GM12878 (cell line): ENCODE data around the gene RERE. TPM values are rescaled to one million over a fixed set of nuclear protein-coding genes. Genes with fewer than 3 reads are reported as not detected.

ENCODE experiments used
- ATAC-seq: fragments of 200-7000 bp; cut with Tn5 transposase; 3 replicates; pipeline ENCODE4 v1.9.1; 2020; ENCODE audit warnings: mild to moderate bottlenecking, moderate library complexity
- BruUV-seq: library from RNA; stranded (reverse); fragments of 400-500 nt; replicated peaks from 2 replicates; lab custom pipeline; 2021; lab: Mats Ljungman, UMichigan
- CTCF ChIA-PET: fragments of 300-600 bp; sonication (Branson Sonifier 250); formaldehyde crosslinking; extraction: SDS; loops from one replicate; lab custom pipeline; 2021; ENCODE audit warnings: inconsistent platforms; lab: Yijun Ruan, JAX
- POLR2A ChIA-PET: fragments of 350-600 bp; formaldehyde crosslinking; extraction: SDS; loops from one replicate; lab custom pipeline; 2021; ENCODE audit warnings: inconsistent platforms; lab: Charles Lee
- RAD21 ChIA-PET: fragments of 300-600 bp; sonication (Branson Sonifier 250); formaldehyde crosslinking; loops from one replicate; lab custom pipeline; 2023; ENCODE audit warnings: antibody characterized with exemption; ENCODE audit not compliant: unreplicated experiment; lab: Charles Lee
- SMC1A ChIA-PET: fragments of 300-600 bp; sonication (Branson Sonifier 250); formaldehyde crosslinking; loops from one replicate; lab custom pipeline; 2023; ENCODE audit not compliant: unreplicated experiment, uncharacterized antibody; lab: Charles Lee
- DNase-seq: peaks from one replicate; pipeline ENCODE4 v3.0.0-alpha.2; 2011; ENCODE audit warnings: low read depth, low spot score
- FAIRE-seq: peaks from 3 replicates; lab custom pipeline; 2011; peaks lifted over from hg19 to GRCh38; lab: Jason Lieb, UNC
- H2AFZ ChIP-seq: 2 replicates; pipeline ENCODE4 v1.6.0; 2011; ENCODE audit warnings: low read depth, low read length, control low read depth; ENCODE audit not compliant: control insufficient read depth
- H3K27ac ChIP-seq: 2 replicates; pipeline ENCODE4 v1.5.1; 2011; ENCODE audit warnings: control low read depth; ENCODE audit not compliant: control insufficient read depth, insufficient read depth
- H3K27me3 ChIP-seq, 2 experiments: replicated peaks in 1 of 2; 2 replicates each; pipeline versions ENCODE4 v1.6.0 to v1.6.1; 2011; ENCODE audit warnings: low read length in 1 of 2; ENCODE audit not compliant: control insufficient read depth in 2 of 2, insufficient read depth in 2 of 2
- H3K36me3 ChIP-seq, 2 experiments: 2 replicates each; pipeline ENCODE4 v1.5.1; 2011; ENCODE audit warnings: low read length in 1 of 2; ENCODE audit not compliant: control insufficient read depth in 2 of 2, insufficient read depth in 2 of 2
- H3K4me1 ChIP-seq: 2 replicates; pipeline ENCODE4 v1.6.1; 2011; ENCODE audit warnings: mild to moderate bottlenecking, low read length, moderate library complexity, mixed read lengths; ENCODE audit not compliant: control insufficient read depth, insufficient read depth
- H3K4me2 ChIP-seq: 2 replicates; pipeline ENCODE4 v1.6.0; 2011; ENCODE audit warnings: control low read depth; ENCODE audit not compliant: control insufficient read depth, insufficient read depth
- H3K4me3 ChIP-seq: fragments of 200-600 bp; sonication (generic); 2 replicates; pipeline ENCODE4 v1.5.1; 2016
- H3K79me2 ChIP-seq: 2 replicates; pipeline ENCODE4 v1.6.0; 2011; ENCODE audit warnings: low read length; ENCODE audit not compliant: control insufficient read depth, insufficient read depth
- H3K9ac ChIP-seq: 2 replicates; pipeline ENCODE4 v1.8.0; 2011; ENCODE audit warnings: low read length, control low read depth, mixed read lengths; ENCODE audit not compliant: control insufficient read depth, insufficient read depth
- H3K9me3 ChIP-seq: replicated peaks from 3 replicates; pipeline ENCODE4 v1.5.1; 2011; ENCODE audit warnings: mild to moderate bottlenecking, low read length; ENCODE audit not compliant: control insufficient read depth, insufficient read depth
- H4K20me1 ChIP-seq: 2 replicates; pipeline ENCODE4 v1.6.0; 2011; ENCODE audit not compliant: control insufficient read depth, insufficient read depth
- BCLAF1 ChIP-seq: fragments of 450-650 bp; IDR thresholded peaks from 2 replicates; pipeline ENCODE4 v1.6.1; 2017; ENCODE audit warnings: antibody characterized with exemption, mild to moderate bottlenecking, moderate library complexity
- CEBPB ChIP-seq, 2 experiments: fragments of 150-350 bp in 1 of 2; IDR thresholded peaks; 2 replicates each; pipeline ENCODE4 v1.6.1; 2012 to 2014; ENCODE audit warnings: low read depth in 2 of 2, low read length in 2 of 2, borderline replicate concordance in 1 of 2, inconsistent platforms in 1 of 2
- EZH2 ChIP-seq: IDR thresholded peaks from 2 replicates; pipeline ENCODE4 v1.6.1; 2012; ENCODE audit warnings: low read depth, mild to moderate bottlenecking, control low read depth, inconsistent platforms, low read length, borderline replicate concordance; ENCODE audit not compliant: control insufficient read depth
- MTA2 ChIP-seq: fragments of 450-650 bp; IDR thresholded peaks from 2 replicates; pipeline ENCODE4 v1.6.1; 2016; ENCODE audit warnings: low read depth, mild to moderate bottlenecking, moderate library complexity
- POLR2A ChIP-seq: IDR thresholded peaks from 2 replicates; pipeline ENCODE4 v1.6.1; 2011; ENCODE audit warnings: low read depth, mild to moderate bottlenecking, low read length
- RUNX3 ChIP-seq: IDR thresholded peaks from 2 replicates; pipeline ENCODE4 v1.6.1; 2012; ENCODE audit warnings: low read length, inconsistent platforms
- SMAD1 ChIP-seq: fragments of 450-650 bp; IDR thresholded peaks from 2 replicates; pipeline ENCODE4 v1.6.1; 2018; ENCODE audit warnings: mild to moderate bottlenecking, low read depth; ENCODE audit not compliant: partially characterized antibody
- SP1 ChIP-seq: IDR thresholded peaks from one replicate; pipeline ENCODE4 v1.6.1; 2011; ENCODE audit warnings: low read depth, low read length
- SUPT20H ChIP-seq: IDR thresholded peaks from 2 replicates; pipeline ENCODE4 v1.6.1; 2011; ENCODE audit warnings: low read depth, mild to moderate bottlenecking, low read length, moderate library complexity, borderline replicate concordance; ENCODE audit not compliant: control insufficient read depth
- ZBTB11 ChIP-seq: fragments of 450-650 bp; formaldehyde crosslinking; IDR thresholded peaks from 2 replicates; pipeline ENCODE4 v1.5.0; 2022; ENCODE audit warnings: mild to moderate bottlenecking, missing genetic modification characterization
- ZBTB40 ChIP-seq: fragments of 450-650 bp; IDR thresholded peaks from 2 replicates; pipeline ENCODE4 v1.6.1; 2016; ENCODE audit warnings: mild to moderate bottlenecking, moderate library complexity, borderline replicate concordance
- WGBS: methylation state at CpG from one replicate; pipeline ENCODE4 v1.1.6; 2016; ENCODE audit warnings: low lambda C conversion rate; ENCODE audit not compliant: insufficient replicate concordance, insufficient coverage; ENCODE audit errors: missing lambda C conversion rate; 5-methylcytosine and 5-hydroxymethylcytosine counted together
- in situ Hi-C: fragments of 300-500 bp; cut with MboI; formaldehyde crosslinking; loops from 9 replicates; pipeline ENCODE4 v1.14.3; 2018; ENCODE audit warnings: mixed read lengths
- intact Hi-C: fragments of 100-400 bp; cut with micrococcal nuclease; formaldehyde crosslinking; loops from one replicate; pipeline ENCODE4 v1.14.2; 2022; ENCODE audit not compliant: unreplicated experiment
- polyA plus RNA-seq, 11 experiments: library from polyadenylated mRNA; depleted of rRNA in 4 of 11; unstranded in 6 of 11; stranded (reverse) in 5 of 11; fragments of >200 nt; fragmentation: Nextera tagmentation in 4 of 11; fragmentation: Illumina TruSeq in 1 of 11; extraction: Ambion mirVana in 4 of 11; extraction: Trizol in 1 of 11; gene quantifications; 1 replicate in 1 of 11; 2 replicates in 10 of 11; pipeline versions ENCODE4 v1.2.1 to v1.2.3, GENCODE V29; 2011 to 2016; ENCODE audit warnings: inconsistent platforms in 2 of 11, missing spikeins in 2 of 11, low read depth in 1 of 11
- total RNA-seq, 4 experiments: library from RNA; depleted of rRNA in 3 of 4; stranded (reverse); fragments of >200 nt in 3 of 4; fragmentation: Illumina TruSeq in 1 of 4; extraction: Trizol in 1 of 4; gene quantifications; 2 replicates each; pipeline versions ENCODE4 v1.2.1 to v1.2.3, GENCODE V29; 2013 to 2021

RERE gene
- total and polyA plus RNA-seq, 10 of the 15 experiments (the other 5 are each of a cell fraction or from before 2014, with no cell fraction given) = 5.2 to 60.5 (median 20.2) TPM

GRCh38 chr1:8536515-8536914 is 280.9 kb downstream of the RERE start (continued):
- TF ChIP-seq ZBTB11 (CRISPR knock-in tag) = no peak
- no peak for TF ChIP-seq SP1
- TF ChIP-seq POLR2A = no peak
- TF ChIP-seq SMAD1 = no peak
- no peak for TF ChIP-seq CEBPB (IDR thresholded peaks at IDR 0.05; ENCODE audit: borderline replicate concordance in 1 of 2, low read depth in 2 of 2, low read length in 2 of 2)
- TF ChIP-seq, all 136 proteins: peak for 0

GRCh38 chr1:8533907-8534306 is 283.5 kb downstream of the RERE start:
- no peak for DNase-seq
- H3K4me2 ChIP-seq = peak overlapping the region; percentile 88
- in situ Hi-C loops = no loop called here
- H3K9me3 ChIP-seq = no peaks in the 10 kb centered on the region; the same call in 2 of the 3 replicates
- peak; percentile 64 for ATAC-seq
- BruUV-seq = no TSS peak
- H2AFZ ChIP-seq = no peak overlapping the region
- WGBS = 3% methylated on average over 1 of the region's 1 CpG
- no peaks in the 10 kb centered on the region for H3K79me2 ChIP-seq
- POLR2A ChIA-PET = interaction anchor here (0.6 to 1.7 kb wide), 8 partner anchors 9 to 436 kb away, joined by 3 to 7 read pairs (median 4); no protein-coding TSS in a partner anchor
- peak overlapping the region; percentile 79 for H3K27ac ChIP-seq
- peak overlapping the region; percentile 65; the same call in 1 of the 2 replicates for H3K9ac ChIP-seq
- peaks cover 34% of the 10 kb centered on the region for H3K4me1 ChIP-seq
- no peak for FAIRE-seq
- RAD21 ChIA-PET = interaction anchor here (0.5 to 1.7 kb wide), 24 partner anchors 8 to 891 kb away, joined by 3 to 10 read pairs (median 3); no protein-coding TSS in a partner anchor
- SMC1A ChIA-PET = interaction anchor here (0.6 to 2.5 kb wide), 28 partner anchors 9 to 597 kb away, joined by 3 to 18 read pairs (median 5); no protein-coding TSS in a partner anchor
- H3K27me3 ChIP-seq = no peaks in the 10 kb centered on the region
- CTCF ChIA-PET = interaction anchor here (0.9 to 2.0 kb wide), 8 partner anchors 8 to 315 kb away, joined by 3 to 6 read pairs (median 4); no protein-coding TSS in a partner anchor
- peaks cover 0 to 2% of the 10 kb centered on the region in 2 experiments; a peak in 3 of 4 replicates for H3K36me3 ChIP-seq
- no peaks in the 10 kb centered on the region for H4K20me1 ChIP-seq
- peak overlapping the region; percentile 50 for H3K4me3 ChIP-seq
- intact Hi-C loops = no loop called here
- peak; percentile 54 for TF ChIP-seq RUNX3
- TF ChIP-seq MTA2 = no peak
- peak; percentile 71; the same call in 1 of the 2 replicates for TF ChIP-seq ZBTB40
- TF ChIP-seq SUPT20H = no peak
- no peak for TF ChIP-seq EZH2
- TF ChIP-seq BCLAF1 = no peak
